Mucosa of rectum (tissue), 2 donors: ENCODE measurements around the gene CNOT6L.
"Not testable (repeated sequence)": the region's sequence is repeated elsewhere in the genome, so short reads cannot be mapped to it uniquely, and the experiment has no call there.

Source experiments
- H3K27ac ChIP-seq, 2 donors: one replicate each; pipeline ENCODE4 v1.7.0; 2013; ENCODE audit warnings: inconsistent platforms in 2 of 2, low read depth in 2 of 2, low read length in 2 of 2
- H3K27me3 ChIP-seq, 2 donors: one replicate each; pipeline ENCODE4 v1.7.0; 2013; ENCODE audit warnings: low read length in 2 of 2; ENCODE audit not compliant: control insufficient read depth in 2 of 2, insufficient read depth in 2 of 2
- H3K36me3 ChIP-seq, 2 donors: one replicate each; pipeline ENCODE4 v1.7.0; 2013; ENCODE audit warnings: low read length in 2 of 2; ENCODE audit not compliant: control insufficient read depth in 2 of 2, insufficient read depth in 2 of 2
- H3K4me1 ChIP-seq, 2 donors: one replicate each; pipeline ENCODE4 v1.7.0; 2013; ENCODE audit warnings: low read length in 2 of 2, mild to moderate bottlenecking in 1 of 2; ENCODE audit not compliant: control insufficient read depth in 2 of 2, insufficient read depth in 2 of 2
- H3K4me3 ChIP-seq, 2 donors: one replicate each; pipeline ENCODE4 v1.7.0; 2013; ENCODE audit warnings: low read length in 2 of 2
- H3K9ac ChIP-seq, 2 donors: one replicate each; pipeline ENCODE4 v1.7.0; 2013; ENCODE audit warnings: low read length in 2 of 2, low read depth in 1 of 2, mild to moderate bottlenecking in 1 of 2
- H3K9me3 ChIP-seq, 2 donors: one replicate each; pipeline ENCODE4 v1.7.0; 2013; ENCODE audit warnings: low read length in 2 of 2; ENCODE audit not compliant: control insufficient read depth in 2 of 2
- donor health status: healthy.
- donor health status: Normal muscosa, but diverticular disease.

CNOT6L gene

DNA sequence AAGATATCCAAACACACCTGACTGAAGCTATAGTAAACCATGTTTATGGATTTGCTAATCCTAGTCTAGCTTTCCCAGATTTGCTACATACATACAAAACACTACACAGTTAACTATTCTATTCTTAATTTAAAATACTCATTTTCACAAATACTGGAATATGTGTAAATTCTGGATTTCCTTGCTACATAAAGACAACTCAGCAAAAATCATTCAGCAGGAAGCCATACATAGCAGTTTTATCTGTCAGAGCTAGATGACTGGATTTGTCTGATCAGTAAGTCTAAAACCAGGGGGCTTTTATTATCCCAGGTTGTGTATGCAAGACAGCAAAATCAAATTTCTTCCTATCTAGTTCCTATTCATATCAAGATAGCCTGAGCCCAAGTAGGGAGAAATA is 98.1 kb downstream of the CNOT6L start:
- H3K36me3 ChIP-seq = peaks cover 4 to 27% of the 10 kb centered on the region in 2 donors
- no peak overlapping the region for H3K27ac ChIP-seq
- H3K4me3 ChIP-seq = no peak overlapping the region
- no peaks in the 10 kb centered on the region for H3K27me3 ChIP-seq
- no peaks in the 10 kb centered on the region for H3K4me1 ChIP-seq
- H3K9me3 ChIP-seq = no peaks in the 10 kb centered on the region
- no peak overlapping the region for H3K9ac ChIP-seq

DNA sequence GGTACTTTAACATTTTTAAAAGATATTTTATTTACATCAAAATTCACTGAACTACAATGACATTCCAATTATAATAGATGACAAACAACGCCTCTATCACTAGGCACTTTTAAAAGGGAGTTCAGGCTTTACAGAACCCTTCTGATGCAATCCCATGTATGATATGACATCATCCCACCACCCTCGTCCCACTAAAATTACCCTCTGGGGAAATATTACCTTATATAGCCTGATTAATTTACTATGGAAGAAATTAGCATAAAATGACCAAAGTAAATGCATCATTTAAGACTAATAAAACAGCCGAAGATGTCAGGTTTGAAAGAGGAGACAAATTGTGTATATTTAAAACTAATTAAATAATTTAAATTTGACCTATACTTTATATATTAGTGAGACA is 100.7 kb downstream of the CNOT6L start:
- H3K4me3 ChIP-seq, H3K27me3 ChIP-seq, H3K9me3 ChIP-seq, H3K9ac ChIP-seq, H3K27ac ChIP-seq, H3K4me1 ChIP-seq: not testable (repeated sequence)
- H3K36me3 ChIP-seq = peaks cover 3 to 18% of the 10 kb centered on the region in 2 donors

- Histone ChIP-seq H3K27me3 (no peaks in the 10 kb centered on the region), H3K9me3 (no peaks in the 10 kb centered on the region), H3K36me3 (peaks cover 1 to 15% of the 10 kb centered on the region in 2 donors), H3K4me1 (no peaks in the 10 kb centered on the region), H3K9ac (no peak overlapping the region), H3K27ac (no peak overlapping the region), H3K4me3 (no peak overlapping the region)
Observed at GRCh38 chr4:77715414-77716290, 103.5 kb downstream of the CNOT6L start.

GRCh38 chr4:77714514-77714913 is 104.7 kb downstream of the CNOT6L start:
- H3K4me1 ChIP-seq = no peaks in the 10 kb centered on the region
- H3K27ac ChIP-seq = no peak overlapping the region
- H3K36me3 ChIP-seq = peaks cover 0 to 13% of the 10 kb centered on the region in 2 donors
- no peak overlapping the region for H3K9ac ChIP-seq
- no peak overlapping the region for H3K4me3 ChIP-seq
- H3K27me3 ChIP-seq = no peaks in the 10 kb centered on the region
- H3K9me3 ChIP-seq = no peaks in the 10 kb centered on the region

GRCh38 chr4:77713884-77714283 is 105.3 kb downstream of the CNOT6L start:
- no peak overlapping the region for H3K4me3 ChIP-seq
- H3K9ac ChIP-seq = no peak overlapping the region
- no peaks in the 10 kb centered on the region for H3K9me3 ChIP-seq
- H3K36me3 ChIP-seq = peaks cover 0 to 9% of the 10 kb centered on the region in 2 donors
- no peak overlapping the region for H3K27ac ChIP-seq
- H3K27me3 ChIP-seq = no peaks in the 10 kb centered on the region
- no peaks in the 10 kb centered on the region for H3K4me1 ChIP-seq

- Histone ChIP-seq H3K27ac (no peak overlapping the region), H3K36me3 (peaks cover 0 to 8% of the 10 kb centered on the region in 2 donors), H3K9me3 (no peaks in the 10 kb centered on the region), H3K27me3 (no peaks in the 10 kb centered on the region), H3K4me3 (no peak overlapping the region), H3K4me1 (no peaks in the 10 kb centered on the region), H3K9ac (no peak overlapping the region)
Observed at GRCh38 chr4:77712675-77713074, 106.5 kb downstream of the CNOT6L start.

DNA sequence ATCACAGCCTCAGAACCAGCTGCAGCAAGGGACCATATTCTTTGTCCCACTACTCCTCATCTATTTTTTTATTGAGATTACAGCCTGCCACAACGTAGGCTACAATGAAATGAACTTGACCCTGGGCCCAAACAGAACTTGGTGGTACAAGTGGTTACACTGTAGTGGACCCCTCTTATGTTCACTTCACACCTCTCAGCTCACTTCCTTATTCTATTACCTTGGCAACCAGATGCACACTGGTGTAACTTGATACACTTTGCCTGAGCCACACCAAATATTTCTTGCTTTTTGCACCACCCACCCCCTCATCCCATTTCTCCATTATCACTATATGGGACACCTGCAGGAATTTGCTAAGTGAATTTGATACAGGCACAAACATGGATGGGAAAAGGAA is 107.7 kb downstream of the CNOT6L start:
- Histone ChIP-seq H3K4me1 (no peaks in the 10 kb centered on the region), H3K9ac (no peak overlapping the region), H3K27ac (no peak overlapping the region), H3K9me3 (no peaks in the 10 kb centered on the region), H3K36me3 (no peaks in the 10 kb centered on the region), H3K4me3 (no peak overlapping the region), H3K27me3 (no peaks in the 10 kb centered on the region)

DNA sequence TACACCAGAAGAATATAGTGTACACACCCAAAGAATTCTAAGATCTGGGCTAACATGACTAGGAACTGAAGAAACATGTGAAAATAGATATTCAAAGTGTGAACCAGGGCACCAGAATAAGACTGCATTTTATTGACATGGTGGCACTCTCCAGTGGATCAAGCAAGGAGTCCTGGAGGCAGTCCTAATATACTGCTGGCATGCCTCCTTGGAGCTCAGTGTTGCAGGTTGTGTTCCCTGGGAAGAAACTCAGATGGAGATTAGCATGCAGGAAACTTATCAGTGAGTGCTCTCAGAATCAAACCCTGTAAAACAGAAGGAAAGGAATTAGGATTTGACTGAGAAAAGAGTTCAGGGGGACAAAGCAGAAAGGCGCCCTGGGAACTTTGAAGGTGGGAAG is 108.5 kb downstream of the CNOT6L start:
- Histone ChIP-seq H3K4me1 (no peaks in the 10 kb centered on the region), H3K9ac (no peak overlapping the region), H3K9me3 (no peaks in the 10 kb centered on the region), H3K4me3 (no peak overlapping the region), H3K27me3 (no peaks in the 10 kb centered on the region), H3K36me3 (no peaks in the 10 kb centered on the region), H3K27ac (no peak overlapping the region)

- Histone ChIP-seq H3K27me3 (no peaks in the 10 kb centered on the region), H3K4me3 (no peak overlapping the region), H3K36me3 (no peaks in the 10 kb centered on the region), H3K27ac (no peak overlapping the region), H3K9ac (no peak overlapping the region), H3K9me3 (no peaks in the 10 kb centered on the region), H3K4me1 (no peaks in the 10 kb centered on the region)
Observed at GRCh38 chr4:77710059-77710458, 109.1 kb downstream of the CNOT6L start.

GRCh38 chr4:77706717-77707116 is 112.5 kb downstream of the CNOT6L start:
- H3K36me3 ChIP-seq = no peaks in the 10 kb centered on the region
- H3K9ac ChIP-seq = no peak overlapping the region
- no peak overlapping the region for H3K27ac ChIP-seq
- H3K27me3 ChIP-seq = no peaks in the 10 kb centered on the region
- H3K4me3 ChIP-seq = no peak overlapping the region
- H3K9me3 ChIP-seq = no peaks in the 10 kb centered on the region
- no peaks in the 10 kb centered on the region for H3K4me1 ChIP-seq
